ENCODE results near the gene TMEM139.

GRCh38 chr7:143243111-143243510, 41.6 kb upstream of the TMEM139 start:
- TF ChIP-seq RBAK (tag by site-specific recombination; IDR thresholded peaks at IDR 0.05) (no peak), ZNF704 (tag by site-specific recombination; IDR thresholded peaks at IDR 0.05) (no peak), CTCF (tag by site-specific recombination; IDR thresholded peaks at IDR 0.05) (no peak), REST (tag by site-specific recombination; IDR thresholded peaks at IDR 0.05) (no peak), ATF2 (tag by site-specific recombination; IDR thresholded peaks at IDR 0.05; ENCODE audit: low read depth) (no peak), TRIM28 (IDR thresholded peaks at IDR 0.05; ENCODE audit: borderline replicate concordance, low read length) (no peak), ELK4 (IDR thresholded peaks at IDR 0.05; ENCODE audit: borderline replicate concordance, low read depth, low read length) (no peak), ZNF354C (tag by site-specific recombination; IDR thresholded peaks at IDR 0.05; ENCODE audit: borderline replicate concordance, low read depth) (no peak), ZNF157 (tag by site-specific recombination; IDR thresholded peaks at IDR 0.05) (no peak), ZNF146 (tag by site-specific recombination; IDR thresholded peaks at IDR 0.05) (no peak), ZNF121 (tag by site-specific recombination; IDR thresholded peaks at IDR 0.05) (no peak), ZNF362 (tag by site-specific recombination; IDR thresholded peaks at IDR 0.05) (no peak)

Measured in HEK293 (cell line).